GM21423 (cell line): ENCODE results near the gene BBS9.

ENCODE experiments used
- ATAC-seq: cut with Tn5 transposase; IDR thresholded peaks from one replicate; pipeline ENCODE4 v1.9.1; 2021; ENCODE audit warnings: mild to moderate bottlenecking, moderate library complexity; ENCODE audit not compliant: unreplicated experiment

Gene BBS9

GRCh38 chr7:33531888-33532287 lies 402.5 kb downstream of the BBS9 start:
- ATAC-seq = no peak

- ATAC-seq = no peak
Measured at GRCh38 chr7:33534833-33535232, 405.5 kb downstream of the BBS9 start.

- no peak for ATAC-seq
Measured at GRCh38 chr7:33535989-33536388, 406.6 kb downstream of the BBS9 start.

GRCh38 chr7:33536398-33537103 lies 407.2 kb downstream of the BBS9 start:
- ATAC-seq = no peak

- ATAC-seq = no peak
Measured at GRCh38 chr7:33537104-33537477, 407.7 kb downstream of the BBS9 start.

GRCh38 chr7:33539198-33539597 lies 409.8 kb downstream of the BBS9 start:
- no peak for ATAC-seq

GRCh38 chr7:33539659-33540400 lies 410.5 kb downstream of the BBS9 start:
- ATAC-seq = no peak

- no peak for ATAC-seq
Measured at GRCh38 chr7:33547880-33548279, 418.5 kb downstream of the BBS9 start.

GRCh38 chr7:33550363-33550762 lies 421.0 kb downstream of the BBS9 start:
- ATAC-seq = no peak

- no peak for ATAC-seq
Measured at GRCh38 chr7:33550979-33551378, 421.6 kb downstream of the BBS9 start.

- ATAC-seq = no peak
Measured at GRCh38 chr7:33554046-33554445, 424.7 kb downstream of the BBS9 start.

- ATAC-seq = no peak
Measured at GRCh38 chr7:33554576-33554975, 425.2 kb downstream of the BBS9 start.

GRCh38 chr7:33556472-33556871 lies 427.1 kb downstream of the BBS9 start:
- no peak for ATAC-seq

GRCh38 chr7:33558549-33559323 lies 429.4 kb downstream of the BBS9 start:
- no peak for ATAC-seq

- no peak for ATAC-seq
Measured at GRCh38 chr7:33559324-33559710, 430.0 kb downstream of the BBS9 start.

- no peak for ATAC-seq
Measured at GRCh38 chr7:33562996-33563395, 433.6 kb downstream of the BBS9 start.

GRCh38 chr7:33563651-33564050 lies 434.3 kb downstream of the BBS9 start:
- ATAC-seq = no peak

GRCh38 chr7:33578166-33578565 lies 448.8 kb downstream of the BBS9 start:
- ATAC-seq = no peak

- ATAC-seq = no peak
Measured at GRCh38 chr7:33578881-33579672, 449.7 kb downstream of the BBS9 start.

GRCh38 chr7:33579673-33579960 lies 450.3 kb downstream of the BBS9 start:
- no peak for ATAC-seq

- ATAC-seq = no peak
Measured at GRCh38 chr7:33581236-33581635, 451.9 kb downstream of the BBS9 start.
